Measurements from ENCODE around the gene HSPG2. TPM values are rescaled to one million over a fixed set of nuclear protein-coding genes. Genes with fewer than 3 reads are reported as not detected.
A peak's percentile ranks its signal among the peaks of the same experiment; 100 is the strongest.

Gene HSPG2
- total RNA-seq, 6 experiments from 2014 or later = 275 to 430 (median 297) TPM

DNA sequence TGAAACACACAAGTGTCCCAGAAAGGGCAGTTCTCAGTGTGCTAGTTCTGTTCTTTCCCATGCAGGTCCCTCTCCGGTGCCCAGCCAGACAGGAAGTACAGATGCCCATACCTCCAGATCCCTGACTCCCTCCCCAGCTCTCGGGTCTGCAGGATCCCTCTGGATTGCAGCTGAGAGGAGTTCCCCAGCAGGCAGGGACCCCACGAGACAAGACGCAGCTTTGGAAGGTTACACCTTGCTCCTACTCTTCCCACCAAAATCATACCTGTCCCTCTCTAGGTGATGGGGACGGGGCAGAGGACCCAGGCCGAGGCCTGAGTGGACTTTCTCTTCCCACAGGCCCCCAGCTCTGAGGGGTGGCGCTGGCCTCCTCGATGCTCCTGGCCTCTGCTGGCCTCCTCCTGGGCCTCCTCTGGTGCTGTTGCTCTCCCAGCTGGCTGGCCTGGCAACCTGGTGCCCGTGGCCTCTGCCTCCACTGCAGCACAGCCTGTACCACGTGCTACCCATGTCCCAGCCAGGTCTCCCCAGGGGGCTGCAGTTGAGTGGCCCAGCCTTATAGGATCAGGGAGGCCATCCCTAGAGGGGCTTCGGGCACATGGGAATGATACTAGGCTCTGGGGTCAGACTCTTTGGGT is 115.6 kb downstream of the HSPG2 start:
- H3K4me3 Mint-ChIP-seq = no peak overlapping the region

DNA sequence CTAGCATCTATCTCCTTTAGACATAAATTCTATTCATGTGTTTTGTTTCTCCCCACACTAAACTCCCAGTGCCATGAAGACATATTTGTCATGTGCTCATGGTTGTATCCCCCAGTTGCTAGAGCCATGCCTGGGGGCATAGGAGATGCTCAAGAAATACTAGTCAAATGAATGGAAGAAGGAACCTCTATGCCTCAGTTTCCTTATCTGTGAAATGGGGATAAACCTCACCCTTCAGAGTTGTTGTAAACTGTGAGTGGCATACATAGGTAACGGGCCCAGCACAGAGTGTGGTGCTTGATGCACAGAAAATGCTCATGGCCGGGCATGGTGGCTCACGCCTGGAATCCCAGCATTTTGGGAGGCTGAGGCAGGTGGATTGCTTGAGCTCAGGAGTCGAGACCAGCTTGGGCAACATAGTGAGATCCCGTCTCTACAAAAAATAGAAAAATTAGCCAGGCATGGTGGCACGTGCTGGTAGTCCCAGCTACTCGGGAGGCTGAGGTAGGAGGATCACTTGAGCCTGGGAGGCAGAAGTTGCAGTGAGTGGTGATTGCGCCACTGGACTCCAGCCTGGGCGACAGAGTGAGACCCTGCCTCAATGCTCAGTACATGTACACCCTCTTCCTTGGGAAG is 116.4 kb downstream of the HSPG2 start:
- no peak overlapping the region; the same call in 1 of the 2 replicates for H3K27ac Mint-ChIP-seq
- peak overlapping the region; percentile 37; the same call in 1 of the 2 replicates for H3K4me3 Mint-ChIP-seq
- peaks cover 17% of the 10 kb centered on the region for H3K27me3 Mint-ChIP-seq (ENCODE audit: insufficient read depth)
- H3K9me3 Mint-ChIP-seq = no peaks in the 10 kb centered on the region; the same call in 1 of the 2 replicates
- peaks cover 26% of the 10 kb centered on the region for H3K4me1 Mint-ChIP-seq (ENCODE audit: low read depth)
- peaks cover 37% of the 10 kb centered on the region for H3K36me3 Mint-ChIP-seq (ENCODE audit: low read depth)
- TF ChIP-seq, protein P1, sequence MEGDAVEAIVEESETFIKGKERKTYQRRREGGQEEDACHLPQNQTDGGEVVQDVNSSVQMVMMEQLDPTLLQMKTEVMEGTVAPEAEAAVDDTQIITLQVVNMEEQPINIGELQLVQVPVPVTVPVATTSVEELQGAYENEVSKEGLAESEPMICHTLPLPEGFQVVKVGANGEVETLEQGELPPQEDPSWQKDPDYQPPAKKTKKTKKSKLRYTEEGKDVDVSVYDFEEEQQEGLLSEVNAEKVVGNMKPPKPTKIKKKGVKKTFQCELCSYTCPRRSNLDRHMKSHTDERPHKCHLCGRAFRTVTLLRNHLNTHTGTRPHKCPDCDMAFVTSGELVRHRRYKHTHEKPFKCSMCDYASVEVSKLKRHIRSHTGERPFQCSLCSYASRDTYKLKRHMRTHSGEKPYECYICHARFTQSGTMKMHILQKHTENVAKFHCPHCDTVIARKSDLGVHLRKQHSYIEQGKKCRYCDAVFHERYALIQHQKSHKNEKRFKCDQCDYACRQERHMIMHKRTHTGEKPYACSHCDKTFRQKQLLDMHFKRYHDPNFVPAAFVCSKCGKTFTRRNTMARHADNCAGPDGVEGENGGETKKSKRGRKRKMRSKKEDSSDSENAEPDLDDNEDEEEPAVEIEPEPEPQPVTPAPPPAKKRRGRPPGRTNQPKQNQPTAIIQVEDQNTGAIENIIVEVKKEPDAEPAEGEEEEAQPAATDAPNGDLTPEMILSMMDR (IDR thresholded peaks at IDR 0.05) = no peak
- no peak for DNase-seq

More for the DNA sequence above, 115.6 kb downstream of the HSPG2 start:
- Mint-ChIP-seq H3K36me3 (ENCODE audit: low read depth) (peaks cover 37% of the 10 kb centered on the region), H3K4me1 (ENCODE audit: low read depth) (peaks cover 18% of the 10 kb centered on the region), H3K27ac (no peak overlapping the region), H3K27me3 (ENCODE audit: insufficient read depth) (peaks cover 13% of the 10 kb centered on the region), H3K9me3 (no peaks in the 10 kb centered on the region)
- no peak for DNase-seq
- TF ChIP-seq, protein P1 (IDR thresholded peaks at IDR 0.05) = no peak

DNA sequence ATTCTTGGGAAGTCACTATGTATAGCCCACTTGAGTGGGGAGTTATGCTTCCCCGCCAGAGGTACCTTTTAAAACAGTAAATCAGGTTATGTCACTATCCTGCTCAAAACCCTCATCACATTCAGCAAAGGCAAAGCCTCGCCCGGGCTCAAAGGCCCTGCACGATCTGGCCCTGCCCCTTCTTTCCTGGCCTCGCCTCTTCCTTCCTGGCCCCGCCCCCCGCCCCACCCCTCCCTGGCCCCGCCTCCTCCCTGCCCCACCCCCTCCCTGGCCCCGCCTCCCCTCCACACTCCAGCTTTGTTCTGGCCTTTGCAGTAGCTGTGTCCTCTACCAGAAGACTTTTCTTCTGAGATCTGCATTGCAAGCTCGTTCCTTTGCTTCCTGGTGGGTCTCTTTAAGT is 118.5 kb downstream of the HSPG2 start:
- Mint-ChIP-seq H3K9me3 (peaks cover 5% of the 10 kb centered on the region; the same call in 1 of the 2 replicates), H3K36me3 (ENCODE audit: low read depth) (peaks cover 43% of the 10 kb centered on the region), H3K27ac (peak overlapping the region; percentile 11), H3K4me1 (ENCODE audit: low read depth) (peaks cover 26% of the 10 kb centered on the region), H3K27me3 (ENCODE audit: insufficient read depth) (peaks cover 18% of the 10 kb centered on the region), H3K4me3 (no peak overlapping the region; the same call in 1 of the 2 replicates)
- DNase-seq = no peak
- TF ChIP-seq, protein P1 (IDR thresholded peaks at IDR 0.05) = no peak

DNA sequence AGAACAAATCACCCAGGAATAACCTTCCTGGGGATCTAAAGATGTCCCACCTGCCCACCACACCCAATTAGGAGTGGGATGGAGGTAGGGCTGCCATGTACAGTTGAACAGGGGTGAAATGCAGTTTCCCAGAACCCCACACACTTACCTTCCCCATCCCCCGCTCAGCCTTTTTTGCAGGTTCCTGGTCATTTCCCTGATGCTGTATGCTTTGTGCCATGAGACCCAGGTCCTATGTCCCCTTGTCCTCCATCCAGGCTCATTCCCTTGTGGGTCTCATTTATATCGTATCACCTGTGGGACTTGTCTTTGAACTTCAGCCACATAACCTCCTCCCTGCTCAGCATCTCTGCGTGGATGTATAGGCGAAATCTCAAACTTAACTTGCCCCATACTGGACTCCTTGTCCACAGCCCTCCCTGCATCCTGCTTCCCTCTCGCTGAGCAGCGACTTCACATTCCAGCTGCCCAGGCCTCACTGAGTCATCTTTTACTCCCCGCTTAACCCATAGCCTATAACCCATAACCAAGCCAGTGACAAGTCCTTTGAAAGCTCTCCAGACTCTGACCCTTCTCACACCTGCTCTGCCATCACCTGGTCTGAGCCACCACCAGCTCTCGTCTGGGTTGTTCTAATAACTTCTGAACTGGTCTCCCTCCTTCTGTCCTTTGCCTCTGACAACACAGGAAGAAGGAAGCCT is 120.4 kb downstream of the HSPG2 start:
- Mint-ChIP-seq H3K9me3 (peaks cover 5% of the 10 kb centered on the region; the same call in 1 of the 2 replicates), H3K27me3 (ENCODE audit: insufficient read depth) (peaks cover 18% of the 10 kb centered on the region), H3K36me3 (ENCODE audit: low read depth) (peaks cover 39% of the 10 kb centered on the region), H3K4me3 (peak overlapping the region; percentile 31; the same call in 1 of the 2 replicates), H3K4me1 (ENCODE audit: low read depth) (peaks cover 26% of the 10 kb centered on the region), H3K27ac (peak overlapping the region; percentile 66)
- DNase-seq = peak; percentile 70
- TF ChIP-seq, protein P1 (IDR thresholded peaks at IDR 0.05) = no peak

DNA sequence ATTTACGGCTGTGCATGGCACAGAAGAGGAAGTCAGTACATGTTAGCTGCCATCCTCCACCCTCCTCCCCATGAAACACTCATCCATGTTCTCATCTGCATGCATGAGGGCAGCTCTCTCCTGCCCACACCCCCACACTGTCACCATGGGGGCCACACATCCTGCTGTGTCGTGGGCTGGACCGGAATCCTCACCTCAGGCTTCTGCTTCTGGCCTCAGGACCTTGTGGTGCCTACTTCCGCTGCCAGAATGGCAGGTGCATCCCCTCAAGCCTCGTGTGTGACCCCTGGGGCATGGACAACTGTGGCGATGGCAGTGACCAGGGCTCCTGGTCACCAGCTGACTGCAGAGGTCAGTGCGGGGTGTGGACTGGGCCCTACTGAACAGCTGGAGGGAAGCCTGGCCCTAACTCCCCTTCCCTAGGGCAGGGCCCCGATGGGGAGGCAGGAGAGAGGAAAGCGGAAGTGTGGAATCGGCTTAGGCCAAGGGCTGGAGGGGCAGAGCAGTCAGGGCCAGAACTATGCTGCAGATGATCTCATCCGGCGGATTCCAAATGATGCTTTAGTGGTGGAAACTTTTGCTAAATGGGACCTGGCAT is 121.3 kb downstream of the HSPG2 start:
- DNase-seq = no peak

More for the DNA sequence above, 121.3 kb downstream of the HSPG2 start:
- Mint-ChIP-seq H3K4me3 (no peak overlapping the region), H3K27me3 (ENCODE audit: insufficient read depth) (peaks cover 11% of the 10 kb centered on the region), H3K27ac (no peak overlapping the region; the same call in 1 of the 2 replicates), H3K4me1 (ENCODE audit: low read depth) (peaks cover 26% of the 10 kb centered on the region), H3K36me3 (ENCODE audit: low read depth) (peaks cover 30% of the 10 kb centered on the region), H3K9me3 (peaks cover 5% of the 10 kb centered on the region; the same call in 1 of the 2 replicates)
- TF ChIP-seq, protein P1 (IDR thresholded peaks at IDR 0.05) = 0 out of 2 replicates have a peak, but pooled peaks have one; percentile 5

All from HFFc6 (cell line).